ENCODE data around the gene CLMP.
A peak's percentile ranks its signal among the peaks of the same experiment; 100 is the strongest.
"Not testable (repeated sequence)": the region's sequence is repeated elsewhere in the genome, so short reads cannot be mapped to it uniquely, and the experiment has no call there.

The CLMP gene

GRCh38 chr11:123104697-123105096, 90.4 kb downstream of the CLMP start:
- DNase-seq (ENCODE audit: low spot score): no peak
- no peak for TF ChIP-seq CTCF (IDR thresholded peaks at IDR 0.05; ENCODE audit: borderline replicate concordance, control extremely low read depth, extremely low read depth, insufficient read depth, missing control alignments)
- in situ Hi-C loops (cut with MboI; ENCODE audit: low sequenced_read_pairs, unreplicated experiment): loop anchor here (25.0 kb wide), 2 partner anchors 383 to 458 kb away; no protein-coding TSS in a partner anchor

GRCh38 chr11:123103326-123103980, 91.6 kb downstream of the CLMP start:
- peak; percentile 19 for TF ChIP-seq CTCF (IDR thresholded peaks at IDR 0.05; ENCODE audit: borderline replicate concordance, control extremely low read depth, extremely low read depth, insufficient read depth, missing control alignments)
- in situ Hi-C loops (cut with MboI; ENCODE audit: low sequenced_read_pairs, unreplicated experiment): loop anchor here (25.0 kb wide), 2 partner anchors 384 to 459 kb away; no protein-coding TSS in a partner anchor
- DNase-seq (ENCODE audit: low spot score): peak; percentile 39

GRCh38 chr11:123100379-123101085, 94.5 kb downstream of the CLMP start:
- no peak for TF ChIP-seq CTCF (IDR thresholded peaks at IDR 0.05; ENCODE audit: borderline replicate concordance, control extremely low read depth, extremely low read depth, insufficient read depth, missing control alignments)
- no peak for DNase-seq (ENCODE audit: low spot score)
- in situ Hi-C loops (cut with MboI; ENCODE audit: low sequenced_read_pairs, unreplicated experiment): loop anchor here (25.0 kb wide), 2 partner anchors 387 to 462 kb away; no protein-coding TSS in a partner anchor

- no peak for TF ChIP-seq CTCF (IDR thresholded peaks at IDR 0.05; ENCODE audit: borderline replicate concordance, control extremely low read depth, extremely low read depth, insufficient read depth, missing control alignments)
- in situ Hi-C loops (cut with MboI; ENCODE audit: low sequenced_read_pairs, unreplicated experiment): no loop called here
- no peak for DNase-seq (ENCODE audit: low spot score)
Measured at GRCh38 chr11:123098990-123099389, 96.1 kb downstream of the CLMP start.

GRCh38 chr11:123093739-123094138, 101.3 kb downstream of the CLMP start:
- TF ChIP-seq CTCF (IDR thresholded peaks at IDR 0.05; ENCODE audit: borderline replicate concordance, control extremely low read depth, extremely low read depth, insufficient read depth, missing control alignments): no peak
- DNase-seq (ENCODE audit: low spot score): no peak
- in situ Hi-C loops (cut with MboI; ENCODE audit: low sequenced_read_pairs, unreplicated experiment): no loop called here

- DNase-seq (ENCODE audit: low spot score): no peak
- TF ChIP-seq CTCF (IDR thresholded peaks at IDR 0.05; ENCODE audit: borderline replicate concordance, control extremely low read depth, extremely low read depth, insufficient read depth, missing control alignments): no peak
- in situ Hi-C loops (cut with MboI; ENCODE audit: low sequenced_read_pairs, unreplicated experiment): no loop called here
Measured at GRCh38 chr11:123091506-123091905, 103.5 kb downstream of the CLMP start.

- DNase-seq (ENCODE audit: low spot score); in situ Hi-C loops (cut with MboI; ENCODE audit: low sequenced_read_pairs, unreplicated experiment): not testable (repeated sequence)
Measured at GRCh38 chr11:123090168-123090567, 104.9 kb downstream of the CLMP start.

GRCh38 chr11:123088896-123089295, 106.2 kb downstream of the CLMP start:
- in situ Hi-C loops (cut with MboI; ENCODE audit: low sequenced_read_pairs, unreplicated experiment): not testable (repeated sequence)

GRCh38 chr11:123087657-123088056, 107.4 kb downstream of the CLMP start:
- DNase-seq (ENCODE audit: low spot score); in situ Hi-C loops (cut with MboI; ENCODE audit: low sequenced_read_pairs, unreplicated experiment): not testable (repeated sequence)

More at GRCh38 chr11:123088896-123089295, 106.2 kb downstream of the CLMP start:
- DNase-seq (ENCODE audit: low spot score): not testable (repeated sequence)
